Progenitor cell of endocrine pancreas (in vitro differentiated cells): ENCODE data around the gene LRRC30. TPM values are rescaled to one million over a fixed set of nuclear protein-coding genes. Genes with fewer than 3 reads are reported as not detected.

Source experiments
- DNase-seq: peaks from one replicate; pipeline ENCODE4 v3.0.0; 2021; ENCODE audit warnings: low spot score; ENCODE audit not compliant: unreplicated experiment
- H3K27ac Mint-ChIP-seq: 2 replicates; pipeline ENCODE4 v1.8.0; 2021; ENCODE audit warnings: mild to moderate bottlenecking, moderate library complexity, mixed read lengths
- H3K27me3 Mint-ChIP-seq: 2 replicates; pipeline ENCODE4 v1.8.0; 2021; ENCODE audit warnings: mixed read lengths
- H3K36me3 Mint-ChIP-seq: 2 replicates; pipeline ENCODE4 v1.8.0; 2022; ENCODE audit warnings: mixed read lengths; ENCODE audit not compliant: insufficient read depth
- H3K4me1 Mint-ChIP-seq: 2 replicates; pipeline ENCODE4 v1.8.0; 2021; ENCODE audit warnings: low read depth, mixed read lengths
- H3K4me3 Mint-ChIP-seq: 2 replicates; pipeline ENCODE4 v1.8.0; 2021; ENCODE audit warnings: low read depth, mild to moderate bottlenecking, moderate library complexity, mixed read lengths
- H3K9me3 Mint-ChIP-seq: 2 replicates; pipeline ENCODE4 v1.8.0; 2021; ENCODE audit warnings: low read depth, mixed read lengths
- total RNA-seq: library from RNA; stranded (reverse); gene quantifications from 2 replicates; pipeline ENCODE4 v1.2.1, GENCODE V29; 2021
- TF ChIP-seq, protein P1 (sequence below): fragments of 200-600 bp; sonication (generic); IDR thresholded peaks from one replicate; pipeline ENCODE4 v1.5.0; 2021; ENCODE audit warnings: antibody characterized with exemption, mild to moderate bottlenecking; ENCODE audit not compliant: unreplicated experiment

LRRC30 gene
- total RNA-seq, 1 donor from 2014 or later, result not detected

DNA sequence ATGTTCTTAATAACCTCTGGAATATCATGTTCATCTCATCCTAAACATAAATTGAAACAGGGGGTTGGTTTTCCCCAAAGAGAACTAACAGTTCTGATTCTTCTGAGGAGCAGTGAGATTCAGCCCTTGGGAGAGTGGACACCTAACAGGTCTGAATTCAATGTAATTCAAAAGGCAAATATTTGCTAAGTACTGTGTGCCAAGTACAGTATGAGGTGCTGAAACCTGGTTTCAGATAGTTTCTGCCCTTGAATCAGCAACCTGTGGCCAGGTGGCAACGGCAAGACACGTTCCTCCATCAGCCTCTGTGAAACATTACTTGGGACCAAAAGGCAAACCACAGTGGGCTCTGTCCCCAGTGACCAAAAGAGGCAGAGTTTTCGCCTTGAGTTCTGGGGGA lies 1.3 kb downstream of the LRRC30 start:
- DNase-seq, result no peak
- Mint-ChIP-seq H3K9me3 (no peaks in the 10 kb centered on the region), H3K4me1 (no peaks in the 10 kb centered on the region), H3K27ac (no peak overlapping the region), H3K27me3 (peaks cover 20% of the 10 kb centered on the region), H3K36me3 (no peaks in the 10 kb centered on the region), H3K4me3 (no peak overlapping the region)
- TF ChIP-seq, protein P1, sequence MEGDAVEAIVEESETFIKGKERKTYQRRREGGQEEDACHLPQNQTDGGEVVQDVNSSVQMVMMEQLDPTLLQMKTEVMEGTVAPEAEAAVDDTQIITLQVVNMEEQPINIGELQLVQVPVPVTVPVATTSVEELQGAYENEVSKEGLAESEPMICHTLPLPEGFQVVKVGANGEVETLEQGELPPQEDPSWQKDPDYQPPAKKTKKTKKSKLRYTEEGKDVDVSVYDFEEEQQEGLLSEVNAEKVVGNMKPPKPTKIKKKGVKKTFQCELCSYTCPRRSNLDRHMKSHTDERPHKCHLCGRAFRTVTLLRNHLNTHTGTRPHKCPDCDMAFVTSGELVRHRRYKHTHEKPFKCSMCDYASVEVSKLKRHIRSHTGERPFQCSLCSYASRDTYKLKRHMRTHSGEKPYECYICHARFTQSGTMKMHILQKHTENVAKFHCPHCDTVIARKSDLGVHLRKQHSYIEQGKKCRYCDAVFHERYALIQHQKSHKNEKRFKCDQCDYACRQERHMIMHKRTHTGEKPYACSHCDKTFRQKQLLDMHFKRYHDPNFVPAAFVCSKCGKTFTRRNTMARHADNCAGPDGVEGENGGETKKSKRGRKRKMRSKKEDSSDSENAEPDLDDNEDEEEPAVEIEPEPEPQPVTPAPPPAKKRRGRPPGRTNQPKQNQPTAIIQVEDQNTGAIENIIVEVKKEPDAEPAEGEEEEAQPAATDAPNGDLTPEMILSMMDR, result no peak

- no peak overlapping the region for H3K4me3 Mint-ChIP-seq
- no peak overlapping the region for H3K27ac Mint-ChIP-seq
- no peaks in the 10 kb centered on the region for H3K36me3 Mint-ChIP-seq
- TF ChIP-seq, protein P1, result no peak
- DNase-seq, result no peak
- peaks cover 5% of the 10 kb centered on the region for H3K4me1 Mint-ChIP-seq
- H3K9me3 Mint-ChIP-seq, result no peaks in the 10 kb centered on the region
- H3K27me3 Mint-ChIP-seq, result peaks cover 20% of the 10 kb centered on the region
Observed at GRCh38 chr18:7233134-7233810, 2.4 kb downstream of the LRRC30 start.

- H3K36me3 Mint-ChIP-seq, result no peaks in the 10 kb centered on the region
- peaks cover 5% of the 10 kb centered on the region for H3K4me1 Mint-ChIP-seq
- TF ChIP-seq, protein P1, result no peak
- no peaks in the 10 kb centered on the region for H3K9me3 Mint-ChIP-seq
- DNase-seq, result no peak
- peaks cover 20% of the 10 kb centered on the region for H3K27me3 Mint-ChIP-seq
- H3K27ac Mint-ChIP-seq, result no peak overlapping the region
- no peak overlapping the region for H3K4me3 Mint-ChIP-seq
Observed at GRCh38 chr18:7234091-7234490, 3.2 kb downstream of the LRRC30 start.

- no peak for DNase-seq
- Mint-ChIP-seq H3K36me3 (no peaks in the 10 kb centered on the region), H3K4me3 (no peak overlapping the region), H3K4me1 (peaks cover 5% of the 10 kb centered on the region), H3K27me3 (peaks cover 20% of the 10 kb centered on the region), H3K27ac (no peak overlapping the region), H3K9me3 (no peaks in the 10 kb centered on the region)
- TF ChIP-seq, protein P1, result no peak
Observed at GRCh38 chr18:7234956-7235355, 4.1 kb downstream of the LRRC30 start.

GRCh38 chr18:7236072-7236471 lies 5.2 kb downstream of the LRRC30 start:
- no peak overlapping the region for H3K27ac Mint-ChIP-seq
- H3K36me3 Mint-ChIP-seq, result no peaks in the 10 kb centered on the region
- H3K4me3 Mint-ChIP-seq, result no peak overlapping the region
- H3K4me1 Mint-ChIP-seq, result peaks cover 5% of the 10 kb centered on the region
- no peaks in the 10 kb centered on the region for H3K9me3 Mint-ChIP-seq
- DNase-seq, result no peak
- peaks cover 20% of the 10 kb centered on the region for H3K27me3 Mint-ChIP-seq
- TF ChIP-seq, protein P1, result no peak
